Caco-2 (cell line): ENCODE measurements around the gene RBBP6. TPM values are rescaled to one million over a fixed set of nuclear protein-coding genes. Genes with fewer than 3 reads are reported as not detected.
A peak's percentile ranks its signal among the peaks of the same experiment; 100 is the strongest.

Experiments
- BruUV-seq: library from RNA; stranded (reverse); fragments of 400-500 nt; replicated peaks from 2 replicates; lab custom pipeline; 2021; lab: Mats Ljungman, UMichigan
- CTCF ChIA-PET: fragments of 300-600 bp; sonication (Branson Sonifier 250); formaldehyde crosslinking; loops from one replicate; lab custom pipeline; 2022; ENCODE audit warnings: antibody characterized with exemption; lab: Charles Lee
- POLR2A ChIA-PET: fragments of 300-600 bp; sonication (Branson Sonifier 250); formaldehyde crosslinking; loops from one replicate; lab custom pipeline; 2022; ENCODE audit warnings: antibody characterized with exemption; lab: Charles Lee
- DNase-seq, 2 experiments: peaks; one replicate each; pipeline versions ENCODE4 v3.0.0 to v3.0.0-alpha.2; 2020 to 2022
- H3K27me3 ChIP-seq: replicated peaks from 2 replicates; pipeline ENCODE4 v1.6.0; 2011; ENCODE audit warnings: low read length; ENCODE audit not compliant: control insufficient read depth, insufficient read depth
- H3K36me3 ChIP-seq: 2 replicates; pipeline ENCODE4 v1.5.1; 2011; ENCODE audit warnings: low read length; ENCODE audit not compliant: control insufficient read depth, insufficient read depth
- H3K4me1 ChIP-seq: fragments of 250-450 bp; sonication (Bioruptor Pico); 2 replicates; pipeline ENCODE4 v1.5.1; 2020; ENCODE audit warnings: mild to moderate bottlenecking
- H3K4me3 ChIP-seq: 2 replicates; pipeline ENCODE4 v1.5.1; 2011; ENCODE audit warnings: low read depth, mild to moderate bottlenecking, control low read depth, low read length
- H3K9me3 ChIP-seq: fragments of 250-450 bp; sonication (Bioruptor Pico); 2 replicates; pipeline ENCODE4 v1.5.1; 2020; ENCODE audit warnings: mild to moderate bottlenecking, moderate library complexity
- H3K27ac Mint-ChIP-seq: one replicate; pipeline ENCODE4 v1.8.0; 2022; ENCODE audit warnings: mixed read lengths; ENCODE audit not compliant: unreplicated experiment
- H3K27me3 Mint-ChIP-seq: one replicate; pipeline ENCODE4 v1.8.0; 2022; ENCODE audit warnings: mixed read lengths; ENCODE audit not compliant: insufficient read depth, unreplicated experiment
- H3K36me3 Mint-ChIP-seq: one replicate; pipeline ENCODE4 v1.8.0; 2022; ENCODE audit warnings: mild to moderate bottlenecking, mixed read lengths; ENCODE audit not compliant: insufficient read depth, unreplicated experiment
- H3K4me1 Mint-ChIP-seq: one replicate; pipeline ENCODE4 v1.8.0; 2022; ENCODE audit warnings: low read depth, mixed read lengths; ENCODE audit not compliant: unreplicated experiment
- H3K4me3 Mint-ChIP-seq: one replicate; pipeline ENCODE4 v1.8.0; 2022; ENCODE audit warnings: mild to moderate bottlenecking, moderate library complexity, mixed read lengths; ENCODE audit not compliant: unreplicated experiment
- H3K9me3 Mint-ChIP-seq: one replicate; pipeline ENCODE4 v1.8.0; 2022; ENCODE audit warnings: mixed read lengths; ENCODE audit not compliant: unreplicated experiment
- intact Hi-C: fragments of 100-400 bp; cut with micrococcal nuclease; formaldehyde crosslinking; loops from one replicate; pipeline ENCODE4 v1.10.0; 2022; ENCODE audit not compliant: unreplicated experiment
- total RNA-seq: library from RNA; stranded (reverse); gene quantifications from 2 replicates; pipeline ENCODE4 v1.2.3, GENCODE V29; 2022
- TF ChIP-seq, protein P1 (sequence below), 2 experiments: fragments of 200-600 bp in 1 of 2; IDR thresholded peaks; 1 replicate in 1 of 2; 2 replicates in 1 of 2; pipeline versions ENCODE4 v1.5.1 to v1.8.0; 2011 to 2022; ENCODE audit warnings: antibody characterized with exemption in 1 of 2, control low read depth in 1 of 2, inconsistent platforms in 1 of 2, low read depth in 1 of 2, low read length in 1 of 2, mild to moderate bottlenecking in 1 of 2, moderate library complexity in 1 of 2; ENCODE audit not compliant: insufficient read depth in 1 of 2, severe bottlenecking in 1 of 2, unreplicated experiment in 1 of 2

Gene RBBP6
- total RNA-seq, 1 experiment from 2014 or later, result 38.7 TPM

DNA sequence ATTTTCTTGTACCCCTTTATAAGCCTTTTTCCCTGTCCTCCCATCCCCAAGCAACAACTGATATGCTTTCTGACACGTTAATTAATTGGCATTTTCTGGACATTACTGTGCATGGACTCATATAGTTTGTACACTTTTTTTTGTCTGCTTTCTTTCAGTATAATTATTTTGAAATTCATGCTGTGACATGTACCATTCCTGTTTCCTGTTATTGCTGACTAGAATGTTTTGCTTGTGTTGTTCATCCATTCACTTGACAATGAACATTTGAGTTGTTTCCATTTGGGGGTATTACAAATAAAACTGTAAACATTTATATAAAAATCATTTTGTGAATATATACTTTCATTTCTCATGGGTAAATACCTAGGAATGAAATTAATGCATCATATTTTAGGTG is 50.6 kb downstream of the RBBP6 start:
- Histone ChIP-seq H3K4me1 (no peaks in the 10 kb centered on the region), H3K27me3 (no peaks in the 10 kb centered on the region), H3K4me3 (no peak overlapping the region), H3K9me3 (no peaks in the 10 kb centered on the region), H3K36me3 (no peaks in the 10 kb centered on the region)
- Mint-ChIP-seq H3K27ac (no peak overlapping the region), H3K9me3 (no peaks in the 10 kb centered on the region), H3K36me3 (no peaks in the 10 kb centered on the region), H3K27me3 (peaks cover 7% of the 10 kb centered on the region), H3K4me3 (no peak overlapping the region), H3K4me1 (no peaks in the 10 kb centered on the region)
- no peak for DNase-seq
- no TSS peak for BruUV-seq
- intact Hi-C loops, result loop anchor here (10.0 kb wide), 2 partner anchors 95 to 215 kb away; no protein-coding TSS in a partner anchor
- TF ChIP-seq, protein P1, sequence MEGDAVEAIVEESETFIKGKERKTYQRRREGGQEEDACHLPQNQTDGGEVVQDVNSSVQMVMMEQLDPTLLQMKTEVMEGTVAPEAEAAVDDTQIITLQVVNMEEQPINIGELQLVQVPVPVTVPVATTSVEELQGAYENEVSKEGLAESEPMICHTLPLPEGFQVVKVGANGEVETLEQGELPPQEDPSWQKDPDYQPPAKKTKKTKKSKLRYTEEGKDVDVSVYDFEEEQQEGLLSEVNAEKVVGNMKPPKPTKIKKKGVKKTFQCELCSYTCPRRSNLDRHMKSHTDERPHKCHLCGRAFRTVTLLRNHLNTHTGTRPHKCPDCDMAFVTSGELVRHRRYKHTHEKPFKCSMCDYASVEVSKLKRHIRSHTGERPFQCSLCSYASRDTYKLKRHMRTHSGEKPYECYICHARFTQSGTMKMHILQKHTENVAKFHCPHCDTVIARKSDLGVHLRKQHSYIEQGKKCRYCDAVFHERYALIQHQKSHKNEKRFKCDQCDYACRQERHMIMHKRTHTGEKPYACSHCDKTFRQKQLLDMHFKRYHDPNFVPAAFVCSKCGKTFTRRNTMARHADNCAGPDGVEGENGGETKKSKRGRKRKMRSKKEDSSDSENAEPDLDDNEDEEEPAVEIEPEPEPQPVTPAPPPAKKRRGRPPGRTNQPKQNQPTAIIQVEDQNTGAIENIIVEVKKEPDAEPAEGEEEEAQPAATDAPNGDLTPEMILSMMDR (IDR thresholded peaks at IDR 0.05; ENCODE audit: insufficient read depth in 1 of 2, low read depth in 1 of 2, low read length in 1 of 2, severe bottlenecking in 1 of 2, unreplicated experiment in 1 of 2), result no peak
- CTCF ChIA-PET, result no interaction called here
- POLR2A ChIA-PET, result no interaction called here

DNA sequence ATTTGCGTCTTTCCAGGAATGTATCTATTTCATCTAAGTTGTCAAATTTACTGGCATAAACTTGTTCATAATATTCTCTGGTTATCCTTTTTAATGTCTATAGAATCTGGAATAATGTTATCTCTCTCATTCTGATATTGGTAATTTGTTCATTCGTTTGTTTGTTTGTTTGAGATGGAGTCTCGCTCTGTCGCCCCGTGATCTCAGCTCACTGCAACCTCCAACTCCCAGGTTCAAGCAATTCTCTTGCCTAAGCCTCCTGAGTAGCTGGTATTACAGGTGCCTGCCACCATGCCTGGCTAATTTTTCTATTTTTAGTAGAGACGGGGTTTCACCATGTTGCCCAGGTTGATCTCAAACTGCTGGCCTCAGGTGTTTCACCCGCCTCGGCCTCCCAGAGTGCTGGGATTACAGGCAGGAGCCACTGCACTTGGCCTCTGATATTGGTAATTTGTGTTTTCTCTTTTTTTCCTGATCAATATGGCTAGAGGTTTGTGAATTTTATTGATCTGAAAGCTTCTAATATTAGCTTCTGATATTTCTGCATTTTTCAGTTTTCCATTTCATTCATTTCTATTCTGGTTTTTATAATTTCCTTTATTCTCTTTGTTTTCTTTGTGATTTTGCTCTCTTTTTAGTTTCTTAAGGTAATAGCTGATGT is 59.5 kb downstream of the RBBP6 start:
- ChIA-PET POLR2A (no interaction called here), CTCF (no interaction called here)
- no peak overlapping the region for H3K4me3 ChIP-seq
- H3K36me3 ChIP-seq, result no peaks in the 10 kb centered on the region
- H3K27me3 Mint-ChIP-seq, result peaks cover 25% of the 10 kb centered on the region
- peaks cover 1% of the 10 kb centered on the region; the same call in 1 of the 2 replicates for H3K9me3 ChIP-seq
- no peaks in the 10 kb centered on the region for H3K4me1 ChIP-seq
- BruUV-seq, result no TSS peak
- TF ChIP-seq, protein P1 (IDR thresholded peaks at IDR 0.05; ENCODE audit: insufficient read depth in 1 of 2, low read depth in 1 of 2, low read length in 1 of 2, severe bottlenecking in 1 of 2, unreplicated experiment in 1 of 2), result no peak
- no peaks in the 10 kb centered on the region for H3K4me1 Mint-ChIP-seq
- H3K4me3 Mint-ChIP-seq, result no peak overlapping the region
- intact Hi-C loops, result loop anchor here (10.0 kb wide), 1 partner anchor 86 kb away; no protein-coding TSS in a partner anchor
- H3K27me3 ChIP-seq, result no peaks in the 10 kb centered on the region
- no peak for DNase-seq
- H3K36me3 Mint-ChIP-seq, result no peaks in the 10 kb centered on the region
- H3K9me3 Mint-ChIP-seq, result peaks cover 8% of the 10 kb centered on the region
- no peak overlapping the region for H3K27ac Mint-ChIP-seq

DNA sequence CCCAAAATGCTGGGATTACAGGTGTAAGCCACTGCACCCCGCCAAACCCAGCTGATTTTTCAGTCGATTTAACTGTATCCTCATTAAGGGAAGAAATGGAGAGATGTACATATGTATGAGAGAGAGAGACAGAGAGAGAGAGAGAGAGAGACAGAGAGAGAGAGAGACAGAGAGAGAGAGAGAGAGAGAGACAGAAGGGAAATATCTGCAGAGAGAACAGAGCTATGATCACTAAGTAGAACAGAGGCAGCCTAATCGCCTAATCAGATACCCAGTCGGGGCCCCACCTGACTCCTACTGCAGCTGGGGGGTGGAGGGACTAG is 70.0 kb downstream of the RBBP6 start:
- no TSS peak for BruUV-seq
- Histone ChIP-seq H3K4me3 (no peak overlapping the region), H3K9me3 (no peaks in the 10 kb centered on the region), H3K36me3 (no peaks in the 10 kb centered on the region), H3K4me1 (no peaks in the 10 kb centered on the region), H3K27me3 (no peaks in the 10 kb centered on the region; the same call in none of the 2 replicates)
- Mint-ChIP-seq H3K27me3 (peaks cover 42% of the 10 kb centered on the region), H3K4me1 (peaks cover 20% of the 10 kb centered on the region), H3K4me3 (peak overlapping the region; percentile 63), H3K36me3 (no peaks in the 10 kb centered on the region), H3K27ac (no peak overlapping the region), H3K9me3 (no peaks in the 10 kb centered on the region)
- CTCF ChIA-PET, result no interaction called here
- POLR2A ChIA-PET, result no interaction called here
- no peak for DNase-seq
- intact Hi-C loops, result no loop called here
- TF ChIP-seq, protein P1 (IDR thresholded peaks at IDR 0.05; ENCODE audit: insufficient read depth in 1 of 2, low read depth in 1 of 2, low read length in 1 of 2, severe bottlenecking in 1 of 2, unreplicated experiment in 1 of 2), result no peak
